ENCODE data around the gene PTPN11.

- TF ChIP-seq CTCF (IDR thresholded peaks at IDR 0.05; ENCODE audit: poor library complexity, severe bottlenecking) (peak; percentile 29), POLR2AphosphoS5 (IDR thresholded peaks at IDR 0.05) (no peak), REST (IDR thresholded peaks at IDR 0.05; ENCODE audit: borderline replicate concordance) (no peak), EZH2 (IDR thresholded peaks at IDR 0.05; ENCODE audit: borderline replicate concordance, insufficient read depth, low read length, poor library complexity, severe bottlenecking) (no peak), SMC3 (conservative IDR thresholded peaks at IDR 0.05; ENCODE audit: poor library complexity) (peak; percentile 22), MXI1 (conservative IDR thresholded peaks at IDR 0.05; ENCODE audit: poor library complexity, severe bottlenecking) (no peak), TAF1 (IDR thresholded peaks at IDR 0.05; ENCODE audit: low read depth) (no peak), EP300 (conservative IDR thresholded peaks at IDR 0.05; ENCODE audit: poor library complexity, severe bottlenecking) (no peak)
Measured at GRCh38 chr12:112539221-112539620, 120.5 kb downstream of the PTPN11 start.
